Medulla oblongata (tissue), 1 donor: Measurements from ENCODE around the gene ARHGDIA.
"Not testable (repeated sequence)": the region's sequence is repeated elsewhere in the genome, so short reads cannot be mapped to it uniquely, and the experiment has no call there.

Source experiments
- DNase-seq: peaks from one replicate; pipeline ENCODE4 v3.0.0-alpha.2; 2015; ENCODE audit errors: extremely low spot score

The ARHGDIA gene

DNA sequence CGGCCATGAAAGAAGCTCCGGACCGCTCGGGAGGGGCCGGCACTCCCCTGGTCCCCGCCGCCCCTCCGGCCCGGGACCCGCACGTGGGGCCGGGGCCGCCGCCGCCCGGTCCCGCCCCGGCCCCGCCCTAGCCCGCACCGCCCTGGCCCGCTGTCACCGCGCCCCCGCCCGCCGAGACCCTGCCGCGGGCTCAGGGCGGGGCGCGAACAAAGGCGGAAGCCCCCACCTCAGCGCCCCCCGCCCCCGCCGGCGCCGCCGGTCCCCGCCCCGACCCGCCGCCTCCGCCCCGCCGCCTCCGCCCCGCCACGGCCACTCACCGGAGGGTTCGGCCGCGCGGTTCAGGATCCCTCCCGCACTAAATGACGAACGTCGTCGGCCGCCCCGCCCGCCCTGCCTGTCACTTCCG, at the start of gene ARHGDIA:
Gene ARHGDIA (minus strand): TSS at position 357 of the 406 bp plus-strand sequence. CDS start 1,407 bp downstream, outside the sequence.
- DNase-seq = no peak

DNA sequence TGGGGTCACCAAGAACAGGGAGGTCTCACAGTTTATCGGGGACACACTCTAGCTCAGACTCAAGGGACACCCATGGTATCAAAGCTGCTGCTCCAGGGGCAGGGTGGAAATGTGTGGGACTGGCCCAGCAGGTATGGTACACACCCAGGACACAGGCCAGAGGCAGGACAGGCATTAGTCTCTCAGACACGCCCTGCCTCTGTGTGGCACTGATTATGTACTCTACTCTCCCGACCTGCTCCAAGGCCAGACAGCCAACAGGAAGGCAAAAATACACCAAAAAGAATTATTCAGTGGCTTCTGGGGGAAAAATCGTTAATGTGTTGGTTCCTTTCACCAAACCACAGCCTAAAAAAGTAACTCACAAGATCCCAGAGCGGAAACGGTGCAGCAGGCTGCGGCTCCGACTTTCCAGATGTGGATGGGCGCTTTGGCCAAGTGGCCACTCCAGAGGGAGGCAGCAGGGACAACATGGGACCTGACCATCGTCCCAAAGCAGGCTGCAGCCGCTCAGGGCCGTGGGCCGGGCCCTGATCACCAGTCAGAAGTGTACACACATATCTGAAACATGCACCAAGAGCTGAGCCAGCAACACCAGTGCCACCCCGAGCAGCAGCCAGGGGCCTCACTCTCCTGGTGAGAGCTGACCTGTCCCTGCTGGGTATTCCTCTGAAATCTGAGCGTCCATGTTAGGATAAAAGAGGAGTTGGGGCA, 47.9 kb upstream of the ARHGDIA start:
- DNase-seq = no peak

DNA sequence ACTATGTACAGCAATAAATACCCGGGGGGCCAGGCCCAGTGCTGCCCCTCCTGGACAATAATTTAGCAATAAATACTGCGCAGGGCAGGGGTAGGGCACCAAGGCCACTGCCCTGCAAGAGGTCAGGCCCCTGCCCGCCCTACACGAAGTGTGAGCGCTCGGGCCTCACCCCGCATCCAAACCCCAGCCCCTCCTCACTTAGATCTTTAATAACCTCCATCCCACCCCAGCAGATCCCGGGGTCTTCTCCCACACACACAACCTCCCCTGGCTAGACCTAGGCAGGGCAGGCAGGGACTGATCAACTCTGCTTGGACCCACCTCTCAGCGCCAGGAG, 47.2 kb upstream of the ARHGDIA start:
- DNase-seq = not testable (repeated sequence)

DNA sequence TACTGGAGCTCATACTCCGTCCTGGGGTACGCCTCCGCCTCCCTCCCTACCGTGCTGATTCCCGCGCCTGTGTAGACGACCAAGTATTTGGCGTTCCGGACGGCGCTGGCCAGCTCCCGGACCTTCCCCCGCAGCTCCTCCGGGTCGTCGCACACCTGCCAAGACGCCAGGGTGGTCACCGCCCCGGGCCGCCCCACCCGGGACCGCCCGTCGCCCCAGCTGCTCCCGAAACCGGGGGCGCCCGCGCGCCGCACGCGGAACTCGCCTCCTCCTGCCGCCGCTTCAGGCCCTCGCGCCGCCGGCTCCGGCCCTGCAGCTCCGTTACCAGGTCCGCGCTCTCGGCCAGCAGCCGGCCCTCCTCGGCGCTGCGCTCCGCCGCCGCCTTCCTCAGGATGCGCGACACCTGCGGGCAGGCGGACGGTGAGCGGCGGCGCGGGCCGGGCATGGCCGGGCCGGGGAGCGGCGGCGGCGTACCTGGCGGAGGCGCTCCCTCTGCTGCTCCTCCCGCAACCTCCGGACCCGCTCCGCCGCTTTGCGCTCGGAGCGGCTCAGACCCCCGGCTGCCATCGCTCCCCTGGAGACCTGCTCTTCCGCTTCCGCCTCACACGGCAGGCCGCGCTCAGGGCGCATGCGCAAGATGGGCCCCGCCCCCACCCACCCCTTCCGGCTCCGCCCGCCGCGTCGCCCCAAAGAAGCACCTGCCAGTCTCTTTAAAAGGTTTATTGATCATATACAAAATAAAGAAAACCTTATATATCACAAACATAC, 46.6 kb upstream of the ARHGDIA start, which contains the start of gene SIRT7:
Gene SIRT7 (minus strand): TSS at position 612 of the 768 bp plus-strand sequence. CDS start 45 bp downstream, at position 567.
- DNase-seq = peak; percentile 84

DNA sequence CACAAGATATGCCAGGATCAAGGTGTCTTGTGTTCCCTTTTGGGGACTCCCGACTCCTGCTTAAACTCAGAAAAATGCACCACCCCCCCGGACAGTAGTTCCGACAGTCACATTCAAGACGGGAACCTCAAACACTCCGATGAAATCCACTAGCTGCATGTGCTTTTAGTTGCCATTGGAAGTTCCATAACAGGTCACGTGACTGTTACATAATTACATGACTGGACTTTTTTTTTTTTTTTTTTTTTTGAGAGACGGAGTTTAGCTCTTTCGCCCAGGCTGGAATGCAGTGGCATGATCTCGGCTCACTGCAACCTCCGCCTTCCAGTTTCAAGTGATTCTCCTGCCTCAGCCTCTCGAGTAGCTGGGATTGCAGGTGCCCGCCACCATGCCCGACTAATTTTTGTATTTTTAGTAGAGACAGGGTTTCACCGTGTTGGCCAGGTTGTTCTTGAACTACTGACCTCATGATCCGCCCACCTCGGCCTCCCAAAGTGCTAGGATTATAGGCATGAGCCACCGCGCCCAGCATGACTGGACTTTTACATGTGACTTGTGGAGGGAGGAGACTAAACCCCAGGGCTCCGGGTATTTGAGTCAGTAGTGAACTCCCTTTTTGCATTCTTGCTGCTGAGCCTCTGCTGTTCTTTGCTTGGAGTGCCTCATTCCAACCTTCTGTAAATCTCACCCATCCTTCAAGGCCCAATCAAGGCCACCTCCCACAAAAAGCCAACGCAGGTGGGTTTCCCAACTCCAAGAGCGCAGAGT, 45.3 kb upstream of the ARHGDIA start:
- DNase-seq = no peak

DNA sequence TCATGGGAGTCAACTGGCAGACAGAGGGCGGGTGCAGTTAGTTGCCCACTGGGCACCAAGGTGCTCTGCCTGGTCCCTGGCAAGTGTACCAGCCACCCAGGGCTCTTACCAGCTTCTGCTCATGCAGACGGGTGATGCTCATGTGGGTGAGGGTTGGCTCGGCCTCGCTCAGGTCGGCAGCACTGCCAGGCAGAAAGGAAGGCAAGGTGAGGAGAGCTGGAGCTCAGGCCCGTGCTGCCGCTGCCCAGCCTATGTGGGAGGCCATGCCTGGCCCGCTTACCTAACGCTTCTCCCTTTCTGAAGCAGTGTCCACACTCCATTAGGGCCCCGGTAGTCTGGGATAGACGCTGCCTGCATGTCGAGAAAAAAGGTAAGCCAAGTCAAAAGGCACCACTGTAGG, 44.2 kb upstream of the ARHGDIA start:
- DNase-seq = no peak

DNA sequence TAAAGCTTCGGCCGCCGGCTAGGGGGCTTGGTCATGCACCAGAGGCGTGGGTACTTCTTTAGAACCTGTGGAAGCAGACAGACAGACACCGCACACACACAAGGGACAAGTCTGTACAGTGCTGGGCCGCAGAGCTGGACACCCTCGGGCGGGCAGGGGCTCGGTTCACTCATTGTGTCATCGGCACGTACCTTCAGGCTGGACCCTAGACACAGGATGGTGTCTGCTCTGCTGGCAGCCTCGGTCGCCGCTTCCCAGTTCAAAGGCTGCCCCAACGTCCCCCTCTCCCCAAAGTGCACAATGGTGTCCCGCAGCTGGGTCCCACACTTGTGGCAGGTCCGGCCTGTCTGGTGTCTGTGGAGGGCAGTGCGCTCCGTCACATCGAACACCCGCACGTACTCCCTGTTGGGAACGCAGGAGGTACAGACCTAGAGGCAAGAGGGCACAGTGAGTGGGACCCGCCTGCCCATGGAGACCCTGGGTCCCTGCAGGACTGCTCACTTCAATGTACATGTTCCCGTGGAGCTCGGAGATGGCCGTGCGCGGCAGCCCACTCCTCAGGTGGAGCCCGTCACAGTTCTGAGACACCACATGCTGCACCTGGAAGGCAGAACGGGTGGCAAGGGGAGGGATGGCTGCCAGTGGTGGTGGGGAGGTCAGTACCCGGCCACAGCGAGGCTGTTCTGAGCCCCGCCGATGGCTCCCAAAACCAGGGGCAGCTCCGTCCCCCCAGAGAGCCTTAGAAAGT, 43.1 kb upstream of the ARHGDIA start:
- DNase-seq = no peak

DNA sequence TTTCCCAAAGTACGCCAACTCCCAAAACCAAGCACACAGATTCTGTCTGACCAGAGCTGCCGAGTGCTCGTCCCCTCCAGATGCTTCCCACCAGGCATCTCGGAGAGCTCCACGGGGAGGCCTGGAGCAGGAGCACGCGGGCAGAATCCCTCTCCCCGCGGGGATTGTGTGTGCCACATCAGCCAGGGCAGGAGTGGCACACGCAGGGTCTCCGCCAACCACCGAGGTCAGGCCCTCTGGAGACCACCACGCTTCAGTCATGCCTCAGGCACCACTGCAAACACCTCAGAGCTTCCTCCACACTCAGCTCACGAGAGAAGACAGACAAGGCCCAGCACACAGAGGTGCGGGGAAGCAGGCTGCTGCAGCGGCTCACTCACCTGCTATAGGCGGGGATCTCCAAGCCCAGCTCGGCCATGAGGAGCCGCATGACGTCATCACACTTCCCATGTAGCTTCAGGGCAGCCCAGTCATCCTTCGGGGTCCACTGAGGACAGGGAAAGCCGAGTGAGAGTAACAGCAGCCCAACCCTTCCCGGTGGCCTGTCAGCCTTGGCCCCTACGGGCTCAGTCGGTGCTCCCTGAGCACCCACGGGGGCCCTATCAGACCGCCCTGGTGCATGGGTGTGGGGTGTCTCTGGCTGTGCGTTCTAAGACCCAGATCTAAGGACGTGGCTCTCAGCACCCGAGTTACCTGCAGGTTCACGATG, 42.4 kb upstream of the ARHGDIA start:
- no peak for DNase-seq

DNA sequence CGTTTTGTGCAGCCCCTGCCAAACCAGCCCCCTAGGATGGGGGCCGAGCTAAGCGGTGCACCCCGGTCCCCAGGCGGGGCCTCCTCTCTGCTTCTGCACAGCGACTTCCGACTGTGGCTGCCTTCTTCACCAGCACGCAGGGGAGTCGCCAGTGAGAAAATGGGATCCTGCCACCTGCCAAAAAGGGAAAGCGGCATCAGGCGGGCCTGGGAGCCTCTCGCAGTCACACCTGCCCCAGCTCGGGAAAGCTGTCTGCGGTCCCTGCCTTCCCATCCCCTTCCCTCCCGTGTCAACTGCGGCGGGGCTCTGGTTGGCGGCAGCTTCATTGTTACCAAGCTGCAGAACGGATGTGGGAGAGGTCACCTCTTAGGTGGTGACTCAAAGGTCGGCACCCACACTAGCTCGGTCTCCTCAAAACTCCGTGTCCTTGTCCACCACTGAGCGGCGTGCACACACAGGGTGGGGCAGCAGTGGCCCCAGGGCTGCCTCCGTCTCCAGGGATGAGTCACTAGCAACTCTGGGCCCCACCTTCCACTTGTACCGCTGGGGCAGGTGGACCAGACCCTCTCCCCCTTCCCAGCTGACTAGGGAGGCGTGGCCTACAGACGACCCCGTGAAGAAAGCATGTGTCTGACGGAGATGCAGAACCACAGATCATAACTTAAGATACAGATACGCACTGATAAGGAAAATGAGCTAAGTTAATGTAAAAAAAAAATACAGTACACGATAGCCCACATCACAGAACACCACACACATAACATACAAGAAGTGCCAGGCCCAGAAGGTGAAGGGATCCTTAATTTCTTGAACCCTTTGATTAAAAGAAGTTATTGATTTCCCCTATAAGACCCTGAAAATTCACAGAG, 41.5 kb upstream of the ARHGDIA start:
- no peak for DNase-seq

DNA sequence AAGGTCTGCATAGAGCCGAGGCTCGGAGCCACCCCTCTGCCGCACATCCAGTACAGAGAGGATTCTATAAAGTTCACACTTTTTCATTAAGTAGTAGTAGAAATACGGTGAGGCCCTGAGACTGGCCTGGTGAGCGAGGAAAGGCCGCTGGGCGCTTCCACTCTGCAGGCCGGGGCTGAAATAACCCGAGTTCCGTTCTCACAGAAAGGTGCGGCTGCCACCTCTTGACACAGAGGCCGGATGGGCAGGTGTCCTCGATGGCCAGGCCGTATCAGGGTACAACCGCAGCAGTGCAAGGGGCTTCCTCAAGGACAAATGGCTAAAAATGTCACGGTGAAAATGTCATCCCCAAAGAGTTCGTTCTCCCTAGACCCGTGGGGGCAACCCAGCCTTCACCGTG, 40.8 kb upstream of the ARHGDIA start:
- no peak for DNase-seq

DNA sequence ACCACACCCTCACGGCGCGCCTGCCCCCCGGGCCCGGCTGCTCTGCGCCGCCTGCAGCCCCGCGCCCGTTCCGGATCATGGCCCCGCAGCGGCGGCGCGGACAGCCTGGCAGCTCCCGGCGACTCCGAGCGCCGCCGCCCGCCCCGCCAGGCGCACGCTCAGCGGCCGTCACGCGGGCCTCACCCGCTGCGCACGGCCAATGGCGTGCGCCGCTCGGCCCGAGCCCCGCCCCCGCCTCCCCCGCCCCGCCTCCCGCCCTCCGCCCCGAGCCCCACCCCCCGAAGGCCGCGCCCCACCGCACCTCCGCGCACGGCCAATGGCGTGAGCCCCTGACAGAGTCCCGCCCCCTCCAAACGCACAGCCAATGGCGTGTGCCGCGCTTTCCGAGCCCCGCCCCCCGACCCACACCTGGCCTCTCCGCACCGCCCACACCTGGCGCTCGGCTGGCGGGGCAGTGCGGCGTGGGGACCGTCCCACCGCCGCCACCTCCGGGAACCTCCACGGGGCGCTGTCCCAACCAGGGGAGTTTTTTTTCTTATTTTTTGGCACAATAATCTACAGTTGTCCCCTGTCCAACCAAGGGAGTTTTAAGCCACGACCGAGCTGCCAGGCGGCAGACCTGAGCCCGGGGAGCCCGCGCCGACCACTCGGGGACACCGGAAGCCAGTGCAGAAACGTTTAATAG, 40.3 kb upstream of the ARHGDIA start, which contains the start of gene PCYT2:
Gene PCYT2 (minus strand): TSS at position 123 of the 685 bp plus-strand sequence. CDS start 44 bp downstream, at position 79.
- peak; percentile 94 for DNase-seq

DNA sequence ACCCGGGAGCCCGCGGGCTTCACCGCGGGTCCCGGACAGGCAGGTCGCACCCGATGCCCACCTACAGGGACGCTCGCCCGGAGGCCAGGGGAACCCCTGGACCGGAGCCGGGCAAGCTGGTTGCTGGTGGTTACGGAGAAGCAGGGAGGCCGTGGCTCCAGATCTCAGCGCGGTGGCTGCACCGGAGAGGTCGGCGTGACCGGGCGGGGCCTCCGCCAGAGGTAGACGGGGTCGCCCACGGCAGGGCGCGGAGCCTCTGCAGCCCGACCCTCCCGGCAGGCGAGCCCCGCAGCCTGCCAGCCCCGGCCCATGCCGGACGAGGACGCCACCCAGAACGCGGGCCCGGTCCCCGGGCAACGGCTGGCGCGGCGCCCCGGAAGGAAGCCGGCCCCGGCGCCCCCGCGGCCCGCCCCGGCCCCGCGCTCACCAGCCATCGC, 39.7 kb upstream of the ARHGDIA start:
- DNase-seq = no peak

DNA sequence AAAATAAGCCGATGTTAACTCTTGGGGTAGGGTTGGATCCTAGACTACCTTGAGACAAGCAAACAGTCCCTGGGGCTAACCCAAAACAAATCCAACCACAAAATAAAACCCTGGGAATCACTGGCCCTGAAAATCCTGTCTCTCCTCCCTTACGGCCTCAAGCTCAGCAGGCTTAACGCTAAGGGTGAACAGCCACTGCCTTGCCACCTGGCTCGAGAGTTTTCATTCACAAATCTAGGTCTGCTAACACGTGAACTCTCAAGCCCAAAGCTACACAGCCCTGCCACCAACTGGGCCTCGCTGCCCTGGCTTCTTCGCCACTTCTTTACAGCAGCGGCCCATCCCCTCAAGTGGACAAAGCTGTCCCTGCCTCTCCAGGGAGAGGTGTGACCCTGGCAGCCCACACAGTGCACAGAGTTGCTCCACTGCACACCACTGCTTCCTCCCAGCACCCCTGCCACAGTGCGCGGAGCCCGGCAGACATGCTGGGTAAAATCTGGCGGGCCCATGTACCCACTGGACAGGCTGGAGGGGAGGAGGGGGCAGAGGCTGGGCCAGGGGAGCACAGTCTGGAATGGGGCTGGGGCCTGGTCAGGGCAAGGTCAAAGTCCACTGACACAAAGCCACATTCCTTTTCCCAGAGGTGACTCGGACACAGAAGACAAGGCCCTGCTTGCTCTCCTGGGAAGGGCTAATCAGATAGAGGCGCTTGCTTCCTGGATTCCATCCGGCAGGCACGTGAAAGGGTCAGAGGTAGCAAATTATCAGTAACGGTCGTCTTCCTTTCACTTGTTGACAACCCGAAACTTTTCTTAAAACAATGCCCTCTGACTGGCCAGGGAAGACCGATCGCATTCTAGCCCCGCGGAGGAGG, 39.1 kb upstream of the ARHGDIA start:
- no peak for DNase-seq

DNA sequence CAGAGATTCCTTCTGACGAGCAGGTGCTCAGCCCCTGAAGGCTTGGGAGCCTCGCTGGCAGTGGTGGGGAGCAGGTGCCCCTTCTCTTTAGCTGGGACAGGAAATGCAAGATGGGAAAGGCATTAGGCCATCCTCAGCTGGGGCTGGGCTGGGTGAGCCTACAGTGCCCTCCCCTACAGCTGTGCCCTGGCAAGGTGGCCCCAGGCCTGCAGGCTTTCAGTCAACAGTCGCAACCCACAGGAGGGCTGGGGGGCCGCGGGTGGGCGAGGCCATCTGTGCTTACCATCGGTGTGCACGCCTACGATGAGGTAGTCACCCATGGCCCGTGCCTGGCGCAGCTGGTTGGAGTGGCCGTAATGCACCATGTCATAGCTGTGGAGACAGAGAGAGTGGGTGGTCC, 38.1 kb upstream of the ARHGDIA start:
- DNase-seq = no peak

DNA sequence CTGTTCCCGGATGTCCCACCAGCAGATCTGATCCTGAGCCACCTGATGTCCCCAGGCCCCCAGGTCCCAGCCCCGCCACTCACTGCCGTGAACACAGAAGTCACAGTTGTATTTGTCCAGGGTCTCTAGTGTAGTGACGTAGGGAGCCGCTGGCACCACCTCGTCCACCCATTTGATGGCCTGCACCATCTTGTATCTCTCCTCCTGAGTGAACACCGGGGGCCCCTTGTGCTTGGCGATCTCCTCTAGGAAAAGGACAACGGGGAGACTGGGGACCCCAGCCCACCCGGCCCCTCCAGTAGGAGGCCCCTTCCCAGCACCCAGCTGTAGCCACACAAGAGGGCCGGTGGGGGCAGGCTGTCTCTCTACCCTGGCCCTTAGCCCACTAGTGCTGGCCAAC, 37.7 kb upstream of the ARHGDIA start:
- DNase-seq = no peak

DNA sequence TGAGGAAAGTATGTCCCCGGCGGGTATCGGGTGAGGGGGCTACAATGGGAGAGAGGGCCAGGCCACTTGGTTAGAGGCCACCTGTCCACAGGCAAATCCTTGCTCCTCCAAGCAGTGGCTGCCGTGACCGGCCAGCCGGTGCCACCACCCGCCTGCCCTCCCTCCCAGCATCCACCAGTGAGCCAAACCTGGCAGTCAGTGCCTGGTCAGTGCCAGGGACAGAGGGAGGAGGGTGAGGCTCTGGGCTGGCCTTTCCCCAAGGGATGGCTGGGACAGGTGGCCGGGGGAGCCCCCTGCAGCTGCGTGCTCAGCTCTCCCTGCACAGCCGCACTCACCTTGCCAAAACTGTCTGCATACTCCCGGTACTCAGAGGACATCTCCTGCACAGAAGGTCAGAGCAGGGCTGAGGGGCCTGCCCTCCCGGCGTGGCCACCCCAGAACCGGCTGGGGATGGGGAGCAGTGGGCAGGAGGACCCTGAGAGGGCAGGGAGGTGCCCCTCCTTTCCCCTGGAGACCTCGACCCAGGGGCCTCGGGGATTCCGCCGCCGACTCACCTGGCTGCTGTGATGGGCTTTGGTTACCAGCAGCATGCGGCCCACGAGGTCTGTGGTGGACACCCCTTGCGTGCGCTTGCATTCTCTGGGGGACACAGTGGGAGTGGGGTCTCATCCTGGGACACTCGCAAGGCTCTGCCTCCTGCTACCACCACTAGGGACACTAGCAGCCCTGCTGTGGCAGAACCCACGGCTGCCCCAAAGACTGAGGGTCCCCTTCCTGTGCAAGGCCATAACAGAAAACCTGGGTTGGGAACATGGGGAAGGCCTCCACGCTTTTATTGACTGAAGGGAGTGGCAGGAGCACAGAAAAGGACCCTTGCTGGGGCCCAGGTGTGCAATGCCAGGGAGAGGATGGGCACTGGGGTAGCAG, 36.3 kb upstream of the ARHGDIA start:
- no peak for DNase-seq
